Left lung (tissue), 10 donors: Measurements from ENCODE around the gene MAP1LC3C. TPM values are rescaled to one million over a fixed set of nuclear protein-coding genes. Genes with fewer than 3 reads are reported as not detected.

Source experiments
- ATAC-seq: fragments of 200-7000 bp; cut with Tn5 transposase; one replicate; pipeline ENCODE4 v1.9.1; 2020; ENCODE audit warnings: moderate library complexity
- DNase-seq, 4 donors: peaks; one replicate each; pipeline ENCODE4 v3.0.0-alpha.2; 2013 to 2020
- H3K27ac ChIP-seq, 2 donors: fragments of 200-600 bp; sonication (generic) in 1 of 2; one replicate each; pipeline versions ENCODE4 v1.5.0 to v1.8.0; 2020 to 2021
- H3K27me3 ChIP-seq, 2 donors: fragments of 200-600 bp; sonication (generic) in 1 of 2; one replicate each; pipeline versions ENCODE4 v1.5.0 to v1.8.0; 2020 to 2021
- H3K36me3 ChIP-seq, 2 donors: fragments of 200-600 bp; sonication (generic) in 1 of 2; one replicate each; pipeline versions ENCODE4 v1.5.0 to v1.8.0; 2020 to 2021
- H3K4me1 ChIP-seq, 2 donors: fragments of 200-600 bp; one replicate each; pipeline ENCODE4 v1.8.0; 2021
- H3K4me3 ChIP-seq, 2 donors: fragments of 200-600 bp; sonication (generic) in 1 of 2; one replicate each; pipeline versions ENCODE4 v1.5.0 to v1.8.0; 2020 to 2021; ENCODE audit warnings: mild to moderate bottlenecking in 1 of 2
- H3K9me3 ChIP-seq, 2 donors: fragments of 200-600 bp; sonication (generic) in 1 of 2; one replicate each; pipeline versions ENCODE4 v1.5.0 to v1.8.0; 2020 to 2021
- intact Hi-C, 2 donors: fragments of 100-400 bp; cut with DNase I; formaldehyde crosslinking; loops; one replicate each; pipeline versions ENCODE4 v1.11.2 to v1.14.2; 2022
- polyA plus RNA-seq, 6 donors: library from polyadenylated mRNA; unstranded; fragments of 120-200 nt; gene quantifications; one replicate each; pipeline ENCODE4 v1.2.1, GENCODE V29; 2013; ENCODE audit not compliant: insufficient read length in 6 of 6
- total RNA-seq, 2 donors: library from RNA; stranded (reverse); fragmentation: NEBNext Ultra II Directional; extraction: Animal tissue kit (Norgen Biotek cat#: 25700); gene quantifications; one replicate each; pipeline ENCODE4 v1.2.1, GENCODE V29; 2021
- TF ChIP-seq, protein P1 (sequence below), 2 donors: fragments of 200-600 bp; sonication (generic) in 1 of 2; IDR thresholded peaks; one replicate each; pipeline versions ENCODE4 v1.5.0 to v1.8.0; 2021; ENCODE audit warnings: antibody characterized with exemption in 2 of 2
- donor health status: DM: no; HTN: yes; CAD: no.
- donor health status: DM: no; HTN: no; CAD: no.

Gene MAP1LC3C
- total and polyA plus RNA-seq, 8 donors: 0.77 to 1.6 (median 1.1) TPM

DNA sequence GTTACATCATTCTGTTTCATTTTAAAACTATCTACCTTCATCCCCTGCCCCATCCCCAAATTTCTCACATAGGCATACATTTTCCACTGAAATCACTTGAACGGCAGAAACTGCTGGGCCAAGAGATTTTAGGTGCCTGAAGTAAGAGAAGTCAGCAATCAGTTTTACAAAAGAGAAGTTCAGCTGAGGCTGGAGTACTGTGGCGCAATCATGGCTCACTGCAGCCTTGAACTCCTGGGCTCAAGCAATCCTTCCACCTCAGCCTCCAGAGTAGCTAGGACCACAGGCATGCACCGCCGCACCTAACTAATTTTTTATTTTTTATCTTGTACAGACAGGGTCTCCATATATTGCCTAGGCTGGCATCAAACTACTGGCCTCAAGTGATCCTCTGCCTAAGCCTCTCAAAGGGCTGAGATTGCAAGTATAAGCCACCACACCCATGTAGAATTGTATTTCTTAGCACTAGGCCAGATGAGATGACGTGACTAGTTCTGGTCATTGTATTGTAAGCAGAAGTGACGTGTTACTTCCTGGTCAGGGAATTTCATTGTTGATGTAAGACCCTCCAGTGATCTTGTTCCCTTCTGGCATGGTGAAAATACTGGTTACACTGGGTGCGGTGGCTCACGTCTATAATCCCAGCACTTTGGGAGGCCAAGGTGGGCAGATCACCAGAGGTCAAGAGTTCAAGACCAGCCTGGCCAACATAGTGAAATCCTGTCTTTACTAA is 34.2 kb downstream of the MAP1LC3C start:
- DNase-seq (peak in 1 of 4 donors; percentile 36), ATAC-seq (peak; percentile 44)
- no peaks in the 10 kb centered on the region for H3K9me3 ChIP-seq
- intact Hi-C loops: no loop called here
- TF ChIP-seq, protein P1, sequence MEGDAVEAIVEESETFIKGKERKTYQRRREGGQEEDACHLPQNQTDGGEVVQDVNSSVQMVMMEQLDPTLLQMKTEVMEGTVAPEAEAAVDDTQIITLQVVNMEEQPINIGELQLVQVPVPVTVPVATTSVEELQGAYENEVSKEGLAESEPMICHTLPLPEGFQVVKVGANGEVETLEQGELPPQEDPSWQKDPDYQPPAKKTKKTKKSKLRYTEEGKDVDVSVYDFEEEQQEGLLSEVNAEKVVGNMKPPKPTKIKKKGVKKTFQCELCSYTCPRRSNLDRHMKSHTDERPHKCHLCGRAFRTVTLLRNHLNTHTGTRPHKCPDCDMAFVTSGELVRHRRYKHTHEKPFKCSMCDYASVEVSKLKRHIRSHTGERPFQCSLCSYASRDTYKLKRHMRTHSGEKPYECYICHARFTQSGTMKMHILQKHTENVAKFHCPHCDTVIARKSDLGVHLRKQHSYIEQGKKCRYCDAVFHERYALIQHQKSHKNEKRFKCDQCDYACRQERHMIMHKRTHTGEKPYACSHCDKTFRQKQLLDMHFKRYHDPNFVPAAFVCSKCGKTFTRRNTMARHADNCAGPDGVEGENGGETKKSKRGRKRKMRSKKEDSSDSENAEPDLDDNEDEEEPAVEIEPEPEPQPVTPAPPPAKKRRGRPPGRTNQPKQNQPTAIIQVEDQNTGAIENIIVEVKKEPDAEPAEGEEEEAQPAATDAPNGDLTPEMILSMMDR (IDR thresholded peaks at IDR 0.05): no peak
- no peaks in the 10 kb centered on the region for H3K27me3 ChIP-seq
- H3K4me3 ChIP-seq: no peak overlapping the region
- no peak overlapping the region for H3K27ac ChIP-seq
- no peaks in the 10 kb centered on the region for H3K36me3 ChIP-seq
- no peaks in the 10 kb centered on the region for H3K4me1 ChIP-seq

DNA sequence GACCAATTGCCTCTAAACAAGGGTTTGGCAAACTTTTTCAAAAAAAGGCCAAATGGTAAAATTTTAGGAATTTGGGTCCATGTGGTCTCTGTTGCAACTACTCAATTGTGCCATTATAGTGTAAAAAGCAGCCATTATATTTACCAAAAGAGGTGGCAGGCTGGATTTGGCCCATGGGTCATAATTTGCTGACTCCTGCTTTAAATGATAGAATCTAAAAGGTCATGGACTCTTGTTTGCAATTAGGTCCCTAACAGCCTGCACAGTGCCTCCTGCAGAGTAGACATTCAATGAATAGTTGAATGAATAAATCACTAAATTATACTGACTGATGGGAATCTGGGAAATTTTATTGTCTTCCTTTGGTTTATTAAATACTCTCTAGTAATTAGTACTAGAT is 35.2 kb downstream of the MAP1LC3C start:
- H3K36me3 ChIP-seq: no peaks in the 10 kb centered on the region
- no peaks in the 10 kb centered on the region for H3K4me1 ChIP-seq
- DNase-seq (no peak), ATAC-seq (no peak)
- no peaks in the 10 kb centered on the region for H3K27me3 ChIP-seq
- H3K27ac ChIP-seq: no peak overlapping the region
- no peaks in the 10 kb centered on the region for H3K9me3 ChIP-seq
- intact Hi-C loops: no loop called here
- TF ChIP-seq, protein P1 (IDR thresholded peaks at IDR 0.05): no peak
- H3K4me3 ChIP-seq: no peak overlapping the region

DNA sequence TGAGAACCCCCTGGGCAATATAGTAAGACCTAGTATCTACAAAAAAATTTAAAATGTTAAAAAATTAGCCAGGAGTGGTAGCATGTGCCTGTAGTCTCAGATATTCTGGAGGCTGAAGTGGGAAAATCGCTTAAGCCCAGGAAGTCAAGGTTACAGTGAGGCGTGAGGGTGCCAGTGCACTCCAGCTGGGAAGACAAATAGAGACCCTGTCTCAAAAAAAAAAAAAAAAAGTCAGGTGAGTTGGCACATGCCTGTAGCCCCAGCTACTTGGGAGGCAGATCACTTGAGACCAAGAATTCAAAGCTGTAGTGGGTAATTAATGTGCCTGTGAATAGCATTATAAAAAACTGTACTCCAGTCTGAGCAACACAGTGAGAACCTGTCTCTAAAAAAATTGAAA is 36.7 kb downstream of the MAP1LC3C start:
- intact Hi-C loops: no loop called here
- Histone ChIP-seq H3K9me3 (no peaks in the 10 kb centered on the region), H3K27ac (no peak overlapping the region), H3K4me1 (no peaks in the 10 kb centered on the region), H3K4me3 (no peak overlapping the region), H3K27me3 (no peaks in the 10 kb centered on the region), H3K36me3 (no peaks in the 10 kb centered on the region)
- DNase-seq (peak in 1 of 4 donors; percentile 13), ATAC-seq (no peak)
- TF ChIP-seq, protein P1 (IDR thresholded peaks at IDR 0.05): no peak

DNA sequence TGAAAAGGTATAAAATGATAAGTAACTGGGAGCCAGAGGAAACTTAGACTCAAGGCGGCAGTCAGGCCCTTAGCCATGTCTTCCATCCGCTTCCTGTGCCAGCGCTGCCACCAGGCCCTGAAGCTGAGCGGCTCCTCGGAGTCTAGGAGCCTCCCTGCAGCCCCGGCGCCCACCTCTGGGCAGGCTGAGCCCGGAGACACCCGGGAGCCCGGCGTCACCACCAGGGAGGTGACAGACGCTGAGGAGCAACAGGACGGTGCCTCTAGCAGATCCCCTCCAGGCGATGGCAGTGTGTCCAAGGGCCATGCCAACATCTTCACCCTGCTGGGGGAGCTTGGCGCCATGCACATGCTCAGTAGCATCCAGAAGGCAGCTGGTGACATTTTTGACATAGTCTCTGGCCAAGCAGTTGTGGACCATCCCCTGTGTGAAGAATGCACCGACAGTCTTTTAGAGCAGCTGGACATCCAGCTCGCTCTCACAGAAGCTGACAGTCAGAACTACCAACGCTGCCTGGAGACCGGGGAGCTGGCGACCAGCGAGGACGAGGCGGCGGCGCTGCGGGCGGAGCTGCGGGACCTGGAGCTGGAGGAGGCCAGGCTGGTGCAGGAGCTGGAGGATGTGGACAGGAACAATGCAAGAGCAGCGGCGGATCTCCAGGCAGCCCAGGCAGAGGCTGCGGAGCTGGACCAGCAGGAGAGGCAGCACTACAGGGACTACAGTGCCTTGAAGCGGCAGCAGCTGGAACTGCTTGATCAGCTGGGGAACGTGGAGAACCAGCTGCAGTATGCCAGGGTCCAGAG is 41.0 kb downstream of the MAP1LC3C start, which contains the start of gene BECN2:
Gene BECN2 (plus strand): TSS at position 76 of the 803 bp plus-strand sequence. CDS start 0 bp downstream, at position 76.
- intact Hi-C loops: no loop called here
- no peaks in the 10 kb centered on the region for H3K9me3 ChIP-seq
- ATAC-seq (no peak), DNase-seq (no peak)
- no peaks in the 10 kb centered on the region for H3K27me3 ChIP-seq
- no peaks in the 10 kb centered on the region for H3K4me1 ChIP-seq
- no peak within 1 kb of the TSS for H3K4me3 ChIP-seq
- TF ChIP-seq, protein P1 (IDR thresholded peaks at IDR 0.05): no peak
- H3K36me3 ChIP-seq: no peaks in the 10 kb centered on the region
- no peak within 1 kb of the TSS for H3K27ac ChIP-seq

DNA sequence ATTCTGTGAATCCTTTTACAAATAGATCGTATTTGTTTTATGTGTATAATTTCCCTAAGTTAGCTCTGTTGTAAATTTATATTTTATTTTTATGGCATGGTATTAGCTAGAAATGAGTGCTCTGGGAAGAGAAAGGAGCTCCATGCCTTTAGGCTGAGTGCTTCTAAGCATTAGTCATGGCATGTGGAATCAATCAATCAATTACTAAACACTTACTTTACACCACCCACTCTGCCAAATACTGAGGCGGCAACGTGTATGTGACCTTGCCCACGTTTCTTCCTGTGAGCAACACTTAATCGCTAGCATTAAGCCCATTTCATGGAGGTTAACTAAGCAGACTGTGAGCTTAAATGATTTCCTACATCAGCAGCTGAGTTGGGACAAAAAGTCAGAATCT is 48.5 kb downstream of the MAP1LC3C start:
- Histone ChIP-seq H3K4me1 (no peaks in the 10 kb centered on the region), H3K36me3 (no peaks in the 10 kb centered on the region), H3K4me3 (no peak overlapping the region), H3K9me3 (no peaks in the 10 kb centered on the region), H3K27me3 (no peaks in the 10 kb centered on the region), H3K27ac (no peak overlapping the region)
- intact Hi-C loops: no loop called here
- DNase-seq (no peak), ATAC-seq (no peak)
- TF ChIP-seq, protein P1 (IDR thresholded peaks at IDR 0.05): no peak
